ENCODE data around the gene DRG2.

DRG2 gene

DNA sequence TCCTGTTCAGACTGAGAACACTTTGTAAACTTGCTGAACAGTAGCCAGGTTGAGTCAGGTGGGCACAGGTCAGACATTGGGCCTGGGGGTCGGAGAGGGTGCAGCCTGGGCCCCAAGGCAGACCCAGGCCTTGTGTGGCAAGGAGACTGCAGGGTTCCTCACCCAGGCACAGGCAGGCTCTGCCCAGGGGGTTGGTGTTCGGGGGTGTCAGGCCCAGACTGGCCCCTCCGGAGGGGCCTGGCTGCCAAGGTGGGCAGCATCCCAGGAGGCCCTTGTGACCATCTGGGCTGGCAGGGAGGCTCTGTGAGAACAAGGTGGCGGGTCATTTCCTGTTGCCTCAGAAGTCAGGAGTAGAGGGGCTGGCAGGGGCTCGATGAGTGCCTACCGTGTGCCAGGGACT lies 20.2 kb downstream of the DRG2 start:
- TF ChIP-seq, protein P1, sequence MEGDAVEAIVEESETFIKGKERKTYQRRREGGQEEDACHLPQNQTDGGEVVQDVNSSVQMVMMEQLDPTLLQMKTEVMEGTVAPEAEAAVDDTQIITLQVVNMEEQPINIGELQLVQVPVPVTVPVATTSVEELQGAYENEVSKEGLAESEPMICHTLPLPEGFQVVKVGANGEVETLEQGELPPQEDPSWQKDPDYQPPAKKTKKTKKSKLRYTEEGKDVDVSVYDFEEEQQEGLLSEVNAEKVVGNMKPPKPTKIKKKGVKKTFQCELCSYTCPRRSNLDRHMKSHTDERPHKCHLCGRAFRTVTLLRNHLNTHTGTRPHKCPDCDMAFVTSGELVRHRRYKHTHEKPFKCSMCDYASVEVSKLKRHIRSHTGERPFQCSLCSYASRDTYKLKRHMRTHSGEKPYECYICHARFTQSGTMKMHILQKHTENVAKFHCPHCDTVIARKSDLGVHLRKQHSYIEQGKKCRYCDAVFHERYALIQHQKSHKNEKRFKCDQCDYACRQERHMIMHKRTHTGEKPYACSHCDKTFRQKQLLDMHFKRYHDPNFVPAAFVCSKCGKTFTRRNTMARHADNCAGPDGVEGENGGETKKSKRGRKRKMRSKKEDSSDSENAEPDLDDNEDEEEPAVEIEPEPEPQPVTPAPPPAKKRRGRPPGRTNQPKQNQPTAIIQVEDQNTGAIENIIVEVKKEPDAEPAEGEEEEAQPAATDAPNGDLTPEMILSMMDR (IDR thresholded peaks at IDR 0.05) = no peak
- no peaks in the 10 kb centered on the region for H3K79me2 ChIP-seq
- no peaks in the 10 kb centered on the region for H3K4me1 ChIP-seq
- H3K36me3 ChIP-seq (ENCODE audit: control insufficient read depth, insufficient read depth, low read length) = no peaks in the 10 kb centered on the region
- no peaks in the 10 kb centered on the region for H3K27me3 ChIP-seq (ENCODE audit: control insufficient read depth, insufficient read depth, low read length)
- no peak overlapping the region for H2AFZ ChIP-seq
- H3K9me3 ChIP-seq (ENCODE audit: control insufficient read depth, low read length) = no peaks in the 10 kb centered on the region
- no peak overlapping the region for H3K9ac ChIP-seq
- no peak overlapping the region for H3K4me3 ChIP-seq (ENCODE audit: low read depth, low read length)
- no peak overlapping the region for H3K27ac ChIP-seq
- no peak overlapping the region for H3K4me2 ChIP-seq (ENCODE audit: low read length)

- H3K4me3 ChIP-seq (ENCODE audit: low read depth, low read length) = no peak within 1 kb of the TSS
- H3K27ac ChIP-seq = no peak within 1 kb of the TSS
- no peaks in the 10 kb centered on the region for H3K79me2 ChIP-seq
- H3K9me3 ChIP-seq (ENCODE audit: control insufficient read depth, low read length) = no peaks in the 10 kb centered on the region
- H3K4me2 ChIP-seq (ENCODE audit: low read length) = no peak within 1 kb of the TSS
- H3K4me1 ChIP-seq = no peaks in the 10 kb centered on the region
- H3K36me3 ChIP-seq (ENCODE audit: control insufficient read depth, insufficient read depth, low read length) = no peaks in the 10 kb centered on the region
- H3K9ac ChIP-seq = no peak within 1 kb of the TSS
- no peaks in the 10 kb centered on the region for H3K27me3 ChIP-seq (ENCODE audit: control insufficient read depth, insufficient read depth, low read length)
- H2AFZ ChIP-seq = no peak within 1 kb of the TSS
- TF ChIP-seq, protein P1 (IDR thresholded peaks at IDR 0.05) = no peak
These were observed 20.9 kb downstream of the DRG2 start, which contains the start of gene MYO15A for GRCh38 chr17:18108401-18109312. Gene MYO15A (plus strand): TSS chr17:18108756. CDS start chr17:18118801, 10,045 bp downstream.

- Histone ChIP-seq H3K9ac (no peak overlapping the region), H3K36me3 (ENCODE audit: control insufficient read depth, insufficient read depth, low read length) (no peaks in the 10 kb centered on the region), H3K4me2 (ENCODE audit: low read length) (no peak overlapping the region), H3K4me1 (no peaks in the 10 kb centered on the region), H3K27me3 (ENCODE audit: control insufficient read depth, insufficient read depth, low read length) (no peaks in the 10 kb centered on the region), H3K4me3 (ENCODE audit: low read depth, low read length) (no peak overlapping the region), H3K79me2 (no peaks in the 10 kb centered on the region), H3K27ac (no peak overlapping the region), H2AFZ (no peak overlapping the region), H3K9me3 (ENCODE audit: control insufficient read depth, low read length) (no peaks in the 10 kb centered on the region)
- TF ChIP-seq, protein P1 (IDR thresholded peaks at IDR 0.05) = no peak
These were observed 22.3 kb downstream of the DRG2 start for GRCh38 chr17:18109935-18110485.

GRCh38 chr17:18110636-18111145 lies 22.9 kb downstream of the DRG2 start:
- H3K27me3 ChIP-seq (ENCODE audit: control insufficient read depth, insufficient read depth, low read length) = no peaks in the 10 kb centered on the region
- TF ChIP-seq, protein P1 (IDR thresholded peaks at IDR 0.05) = no peak

More at GRCh38 chr17:18110636-18111145, 22.9 kb downstream of the DRG2 start:
- Histone ChIP-seq H3K9me3 (ENCODE audit: control insufficient read depth, low read length) (no peaks in the 10 kb centered on the region), H3K9ac (no peak overlapping the region), H3K4me1 (no peaks in the 10 kb centered on the region), H3K27ac (no peak overlapping the region), H3K79me2 (no peaks in the 10 kb centered on the region), H3K36me3 (ENCODE audit: control insufficient read depth, insufficient read depth, low read length) (no peaks in the 10 kb centered on the region), H3K4me3 (ENCODE audit: low read depth, low read length) (no peak overlapping the region), H2AFZ (no peak overlapping the region), H3K4me2 (ENCODE audit: low read length) (no peak overlapping the region)

Data from parathyroid adenoma (tissue), 2 donors.